Stimulated activated naive CD4-positive, alpha-beta T cell treated with Interleukin-2 at 50 U/mL for 16 hours (primary cell): Measurements from ENCODE around the gene ZBTB20.

Experiments
- DNase-seq: peaks from one replicate; lab custom pipeline; 2025; lab: John Stamatoyannopoulos, UW

The ZBTB20 gene

DNA sequence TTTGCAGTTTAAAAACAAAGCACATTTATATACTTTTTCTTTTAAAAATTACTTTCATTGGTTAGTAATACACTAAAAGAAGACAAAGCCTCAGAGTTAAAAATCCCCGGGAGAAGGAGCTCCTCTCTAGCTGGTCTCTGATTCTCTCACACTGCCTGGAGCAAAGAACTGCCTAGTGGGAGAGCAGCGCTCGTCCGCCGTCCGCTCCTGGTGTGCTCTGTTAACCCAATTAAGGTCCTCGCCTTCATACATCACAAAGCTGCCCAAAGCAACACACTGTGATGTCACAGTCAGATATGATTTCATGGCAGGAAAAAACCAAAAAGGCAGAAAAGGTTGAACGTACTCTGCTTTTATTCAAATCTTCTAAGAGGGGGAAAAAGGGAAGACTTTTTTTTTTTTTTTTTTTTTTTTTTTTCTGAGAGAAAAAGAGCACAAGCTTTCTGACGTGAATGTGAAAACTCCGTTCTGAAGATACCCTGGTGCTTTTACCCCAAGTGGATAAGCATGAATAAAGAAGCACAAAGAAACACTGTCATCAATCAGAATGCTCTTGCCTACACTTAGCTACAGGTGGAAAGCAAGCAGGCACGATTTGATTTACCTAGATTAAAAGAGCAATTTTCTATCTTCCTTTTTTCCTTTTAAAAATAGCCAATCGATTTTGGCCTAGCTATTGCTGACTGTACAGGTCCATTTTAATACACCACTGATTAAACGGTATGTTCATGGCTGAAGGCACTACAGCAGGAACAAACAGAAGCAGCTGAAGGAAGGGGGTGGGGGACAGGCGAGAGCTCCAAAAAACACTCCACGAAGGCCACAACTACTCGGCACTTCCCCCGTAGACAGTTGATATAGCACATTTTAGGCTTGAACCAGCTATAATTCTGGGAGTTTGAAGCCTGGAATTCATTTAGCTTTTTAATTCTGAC lies 738.1 kb downstream of the ZBTB20 start:
- no peak for DNase-seq

DNA sequence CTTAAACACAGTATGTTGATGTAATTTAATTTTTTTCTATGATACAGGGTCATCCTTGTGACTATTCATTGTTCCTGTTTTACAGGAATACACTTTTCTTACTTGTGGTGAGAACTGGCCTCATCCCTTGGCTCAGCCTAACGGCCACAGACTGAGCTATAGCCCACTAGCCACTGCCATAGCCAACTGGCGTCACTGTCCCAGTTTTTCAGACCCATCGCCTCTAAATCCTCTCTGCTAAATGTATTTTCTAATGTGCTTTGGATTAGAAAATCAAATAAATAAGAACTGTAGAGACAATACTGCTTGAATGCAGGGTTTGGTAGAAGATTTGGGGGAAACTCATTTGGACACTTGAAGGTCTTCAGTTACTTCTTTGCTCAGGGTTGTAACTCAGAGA lies 740.2 kb downstream of the ZBTB20 start:
- DNase-seq = no peak

DNA sequence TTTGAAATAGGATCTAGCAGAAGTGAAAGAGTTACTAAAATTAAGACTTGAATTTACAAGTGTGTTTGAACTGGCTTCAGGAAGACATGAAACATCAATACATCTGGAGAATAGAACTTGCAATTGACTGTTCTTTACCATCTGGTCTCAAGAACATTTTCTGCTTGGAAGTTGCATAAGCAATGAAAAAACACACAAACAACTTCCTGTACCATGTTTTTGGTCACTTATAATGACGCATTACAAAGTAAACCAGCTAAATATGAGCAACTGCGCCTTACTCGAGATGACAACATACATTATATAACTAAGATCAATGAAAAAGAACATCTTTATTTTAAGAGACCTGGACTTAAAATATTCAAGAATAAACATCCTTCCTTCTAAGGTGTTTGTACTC lies 740.8 kb downstream of the ZBTB20 start:
- DNase-seq = no peak

DNA sequence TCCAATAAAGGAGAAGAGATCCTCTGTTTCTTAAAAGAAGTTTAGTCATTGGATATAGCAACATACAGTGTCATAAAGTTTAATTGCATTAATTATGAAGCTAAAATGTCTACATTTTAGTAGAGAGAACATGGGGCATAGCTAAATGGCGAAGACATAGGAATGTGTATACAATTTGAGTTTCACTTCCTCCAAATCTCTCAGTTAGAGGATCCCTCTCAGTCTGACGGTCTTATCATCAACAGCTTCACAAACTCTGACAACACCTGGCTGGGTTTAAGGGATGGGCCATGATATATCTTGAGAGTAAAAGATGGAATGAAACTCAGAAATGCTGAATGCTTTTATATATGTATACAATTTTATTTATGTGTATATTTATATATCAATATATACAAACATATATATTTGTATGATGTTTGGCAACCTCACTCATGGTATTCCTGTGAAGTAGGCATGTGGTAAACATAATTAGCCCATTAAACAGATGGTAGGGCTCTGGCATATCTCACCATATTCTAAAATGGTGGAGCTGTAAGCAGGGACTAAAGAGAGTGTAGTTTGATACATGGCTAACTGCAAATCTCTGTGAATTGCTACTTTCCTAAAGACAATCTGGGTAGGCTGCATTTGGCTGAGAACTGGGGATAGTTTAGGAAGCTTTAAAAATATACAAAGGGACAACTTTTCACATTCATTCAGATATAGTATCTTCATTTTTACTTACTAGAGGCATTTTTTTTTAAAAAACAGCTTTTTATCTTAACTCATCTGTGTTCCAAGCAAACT lies 741.7 kb downstream of the ZBTB20 start:
- no peak for DNase-seq

DNA sequence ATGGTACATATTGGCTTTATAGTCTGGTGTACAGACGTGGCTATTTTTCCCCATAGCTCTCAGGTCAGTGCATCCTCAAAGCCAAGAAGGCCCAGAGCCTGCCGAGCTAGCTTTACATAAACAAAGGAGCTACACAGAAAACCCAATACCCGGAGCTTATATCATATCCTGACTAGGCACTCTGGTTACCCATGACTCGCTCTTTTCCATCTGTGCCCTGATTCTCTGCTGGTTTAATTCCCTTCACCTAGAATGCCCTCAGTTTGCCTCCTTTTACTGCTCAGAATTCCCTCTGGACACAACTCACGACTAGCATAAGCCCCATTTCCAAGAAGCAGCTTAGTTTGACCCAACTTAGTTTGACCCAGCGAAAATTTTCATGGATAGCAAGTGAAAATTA lies 742.5 kb downstream of the ZBTB20 start:
- no peak for DNase-seq

DNA sequence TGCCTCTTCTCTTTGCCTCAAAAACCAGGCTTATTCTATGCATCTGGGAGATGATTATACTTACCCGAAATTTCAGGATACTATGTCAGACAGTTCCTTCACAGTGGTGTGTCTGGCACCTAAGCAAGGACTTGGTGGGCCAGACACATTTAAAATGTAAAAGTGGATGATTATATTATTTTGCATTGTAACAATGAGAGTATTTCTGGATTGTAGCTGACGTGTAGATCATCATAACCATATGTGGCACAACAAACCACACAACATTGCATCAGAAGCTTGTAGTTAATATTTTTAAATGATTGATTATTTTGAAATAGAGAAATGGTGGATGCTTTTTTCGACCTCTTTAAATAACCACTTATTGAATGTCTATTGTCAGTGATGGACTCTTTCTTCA lies 744.2 kb downstream of the ZBTB20 start:
- no peak for DNase-seq

DNA sequence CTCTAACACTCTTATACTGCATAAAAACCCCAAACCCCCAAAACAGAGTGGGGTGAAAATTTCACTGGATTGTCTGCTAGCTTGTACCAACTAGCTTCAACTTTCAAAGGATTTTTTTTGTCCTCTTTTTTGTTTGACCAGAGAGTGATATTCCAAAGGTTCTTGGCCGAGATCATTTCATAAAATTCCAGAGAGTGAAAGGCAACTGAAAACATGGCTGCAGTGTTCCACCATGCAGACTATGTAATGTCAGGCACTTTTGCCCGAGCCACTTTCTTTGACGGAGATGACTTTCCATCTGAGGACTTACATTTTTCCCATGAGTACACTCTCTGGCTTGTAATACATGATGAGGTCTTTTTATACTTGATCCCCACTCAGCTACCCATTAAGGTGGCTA lies 745.7 kb downstream of the ZBTB20 start:
- no peak for DNase-seq

DNA sequence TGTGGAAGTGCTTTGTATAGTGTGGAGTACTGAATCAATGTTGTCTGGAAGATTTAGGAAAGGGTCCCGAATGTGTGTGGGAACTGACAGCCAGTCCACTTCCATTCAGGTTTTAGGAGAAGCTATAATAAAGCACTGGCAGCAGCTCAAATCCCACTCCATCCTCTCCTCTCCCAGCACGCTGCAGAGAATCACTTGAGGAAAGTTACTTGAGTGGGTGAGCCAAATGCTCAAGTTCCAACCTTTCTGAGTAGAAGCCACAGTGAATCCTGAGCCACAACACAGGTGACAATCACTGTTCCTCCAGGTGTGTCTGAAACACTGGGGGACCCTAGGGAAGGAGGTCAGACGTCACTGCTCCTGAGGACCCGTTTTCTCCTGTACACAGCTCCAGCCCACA lies 746.7 kb downstream of the ZBTB20 start:
- no peak for DNase-seq

DNA sequence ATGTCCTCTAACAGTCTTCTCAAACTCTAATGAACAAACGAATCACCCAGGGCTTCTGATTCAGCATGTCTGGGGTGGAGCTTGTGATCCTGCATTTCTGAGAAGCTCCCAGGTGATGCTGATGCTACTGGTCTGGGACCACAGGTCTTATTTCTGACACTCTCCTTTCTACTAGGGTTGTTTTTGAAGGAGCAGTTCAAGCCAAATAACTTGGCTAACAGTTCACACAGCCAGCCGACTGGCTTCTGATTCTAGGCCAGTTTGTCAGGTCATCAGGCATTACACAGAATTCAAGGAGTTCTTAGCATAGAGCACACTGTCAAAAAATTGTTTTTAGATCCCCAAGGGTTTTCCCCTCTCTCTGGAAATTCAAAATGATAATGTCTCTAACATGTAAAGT lies 752.5 kb downstream of the ZBTB20 start:
- DNase-seq = no peak

DNA sequence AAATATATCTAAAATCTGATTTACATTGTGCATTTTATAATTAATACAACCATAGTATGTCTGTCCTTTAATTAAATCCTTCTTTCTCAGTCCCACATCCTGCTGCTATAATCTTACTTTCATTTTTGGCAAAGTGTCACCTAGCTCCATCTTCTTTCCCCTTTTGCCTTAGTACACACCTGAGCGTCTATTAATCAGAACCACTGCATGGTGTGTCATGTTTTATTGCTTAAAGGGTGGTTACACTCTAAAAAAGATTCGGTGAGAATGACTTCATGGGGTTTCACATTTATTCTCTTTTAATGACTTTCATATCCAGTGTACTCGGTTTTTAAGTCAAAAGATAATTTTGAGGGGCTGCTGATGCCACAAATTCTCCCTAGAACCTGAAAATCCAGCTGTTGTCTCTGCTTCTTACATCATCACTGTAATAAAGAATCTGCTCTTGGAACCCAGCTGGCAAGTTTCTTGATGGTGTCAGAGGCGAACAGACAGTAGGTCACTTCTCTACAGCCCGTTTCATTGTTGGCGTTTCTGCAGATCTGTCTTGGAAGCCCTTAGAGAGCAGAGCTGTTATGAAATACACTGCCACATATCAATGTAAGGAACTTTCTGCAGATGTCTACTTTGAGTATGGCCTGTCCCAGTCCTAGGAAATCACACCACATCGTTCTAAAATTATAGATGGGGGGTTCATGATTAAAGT lies 753.6 kb downstream of the ZBTB20 start:
- no peak for DNase-seq

DNA sequence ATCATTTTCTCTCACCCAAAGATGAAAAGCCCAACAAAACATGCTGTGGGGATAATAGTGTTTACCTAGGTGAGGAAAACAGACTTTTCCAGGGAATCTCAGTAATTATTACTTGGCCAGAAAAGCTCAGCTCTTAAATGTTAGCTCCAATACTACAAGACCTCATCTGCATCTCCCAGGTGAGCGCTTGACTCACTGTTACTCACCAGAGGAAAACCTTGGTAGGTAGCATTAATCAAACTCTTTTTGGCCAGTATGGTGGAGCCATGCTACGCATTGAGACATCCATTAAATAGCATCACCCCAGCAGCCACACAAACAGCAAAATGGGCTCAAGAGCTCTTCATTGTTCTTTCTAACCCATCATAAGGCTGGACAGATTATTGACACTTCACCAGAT lies 754.3 kb downstream of the ZBTB20 start:
- DNase-seq = no peak

DNA sequence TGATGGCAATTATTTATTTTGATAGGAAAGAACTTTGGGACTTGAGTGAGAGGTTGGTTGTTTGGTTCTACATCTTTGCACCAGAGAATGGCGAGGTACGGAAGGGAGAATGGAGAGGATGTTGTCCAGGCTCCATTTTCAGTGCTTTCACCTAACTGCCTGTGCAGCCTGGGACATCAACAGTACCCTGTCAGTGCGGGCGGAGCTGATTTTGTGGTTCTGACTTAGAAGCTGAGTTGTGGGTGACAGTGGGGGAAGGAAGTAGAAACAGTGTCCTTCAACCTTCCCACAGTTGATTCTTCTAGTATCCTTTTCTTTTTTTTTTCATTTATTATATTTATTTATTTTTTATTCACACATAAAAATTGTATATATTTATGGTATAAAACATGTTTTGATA lies 757.9 kb downstream of the ZBTB20 start:
- DNase-seq = no peak

DNA sequence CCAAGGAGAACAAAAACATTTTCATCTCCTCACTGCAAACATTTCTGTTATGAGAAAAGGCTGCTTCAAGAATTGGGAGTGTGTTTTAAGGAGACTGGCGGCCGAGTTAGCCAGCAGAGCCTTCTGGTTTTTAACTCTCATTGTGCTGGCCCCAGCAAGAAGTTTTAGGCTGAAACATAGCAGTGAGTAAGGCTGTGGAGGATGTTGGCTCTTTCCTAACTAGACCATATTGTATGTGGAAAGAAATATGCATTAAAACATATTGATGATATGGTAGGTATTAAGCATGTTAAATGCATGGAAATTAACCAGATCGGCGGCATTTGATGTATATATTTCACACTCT lies 762.6 kb downstream of the ZBTB20 start:
- no peak for DNase-seq

DNA sequence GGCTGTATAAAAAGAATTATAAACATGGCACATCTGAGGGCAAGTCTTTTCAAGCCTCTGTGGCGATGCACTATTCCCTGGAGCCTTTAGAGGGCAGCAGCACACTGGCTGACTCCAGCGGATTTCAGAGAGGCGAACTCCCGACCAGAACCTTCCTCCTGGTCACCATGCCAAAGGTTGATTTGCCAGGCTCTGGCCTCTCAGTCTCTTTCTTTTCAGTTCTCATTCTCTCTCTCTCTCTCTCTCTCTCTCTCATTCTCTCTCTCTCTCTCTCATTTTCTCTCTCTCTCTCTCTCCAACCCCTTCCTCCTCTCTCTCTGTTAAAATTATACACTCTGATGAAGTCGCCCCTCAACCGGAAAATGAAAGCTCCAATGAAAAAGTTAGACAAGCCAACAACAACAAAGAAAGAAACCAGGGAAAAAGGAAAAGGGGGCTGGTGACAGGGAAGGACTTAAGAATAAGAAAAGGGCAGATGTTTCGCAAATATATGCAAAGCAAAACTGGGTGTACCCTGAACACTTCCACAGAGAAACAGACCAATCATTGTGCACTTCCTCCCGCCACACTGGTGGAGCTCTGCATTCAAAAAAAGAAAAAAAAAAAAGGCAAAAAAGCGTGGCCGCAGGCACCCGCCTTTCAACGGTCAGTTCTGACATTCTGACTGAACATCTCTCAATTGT lies 763.1 kb downstream of the ZBTB20 start:
- peak; percentile 64 for DNase-seq

DNA sequence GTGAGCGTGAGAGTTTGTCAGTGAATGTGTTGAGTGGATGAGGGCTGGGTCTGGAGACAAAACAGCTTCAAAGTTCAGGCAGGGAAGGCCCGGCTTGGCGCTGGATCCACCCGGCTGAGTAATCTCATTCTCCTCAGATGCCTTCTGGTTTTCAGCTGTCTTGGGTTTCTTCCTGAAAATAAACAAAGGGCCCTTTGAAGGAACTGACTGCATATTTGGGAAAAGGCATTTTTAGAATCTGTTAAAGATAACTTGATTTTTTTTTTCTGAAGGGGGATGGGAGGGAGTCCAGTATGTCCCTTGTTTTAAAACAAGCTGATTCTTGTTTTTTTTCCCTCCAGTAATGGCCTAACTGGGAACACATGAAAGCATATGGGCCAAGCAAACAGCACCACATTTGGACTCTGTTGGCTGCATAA lies 766.8 kb downstream of the ZBTB20 start:
- no peak for DNase-seq

DNA sequence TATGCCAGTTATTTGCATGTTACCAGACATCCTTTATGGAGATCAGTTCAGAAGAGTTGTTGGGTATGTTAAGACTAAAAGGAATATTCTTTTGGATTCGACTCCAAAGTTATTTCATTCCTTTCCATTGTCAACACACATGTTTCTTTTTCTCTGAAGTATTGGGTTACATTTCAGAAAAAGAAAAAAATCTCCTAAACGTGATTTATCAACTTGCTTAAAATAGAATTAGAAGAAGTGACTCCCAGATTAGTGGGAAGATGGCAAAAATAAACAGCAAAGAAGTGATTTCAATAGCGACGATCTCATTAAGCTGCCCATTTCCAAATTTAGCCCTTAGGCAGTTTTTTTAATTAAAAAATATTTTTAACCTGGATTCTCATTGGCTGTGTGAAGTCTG lies 767.8 kb downstream of the ZBTB20 start:
- DNase-seq = no peak

DNA sequence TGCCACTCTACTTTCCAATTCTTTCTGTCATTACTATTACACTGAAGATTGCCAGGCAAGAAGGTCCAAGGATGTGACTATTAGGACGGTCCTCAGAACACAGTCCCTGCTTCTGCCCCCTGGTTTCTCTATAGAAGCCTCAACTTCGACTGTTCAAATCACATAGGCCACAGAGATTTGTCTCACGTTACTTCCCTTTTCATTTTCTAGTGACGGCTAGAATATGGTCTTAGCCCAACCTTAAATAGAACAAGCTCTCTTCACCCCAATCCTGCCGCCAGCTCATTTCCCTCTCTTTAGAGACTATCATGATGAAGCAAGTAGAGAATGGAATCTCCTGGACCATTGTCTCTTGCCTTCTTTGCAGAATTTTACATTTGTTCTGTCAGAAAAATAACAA lies 768.3 kb downstream of the ZBTB20 start:
- DNase-seq = no peak

DNA sequence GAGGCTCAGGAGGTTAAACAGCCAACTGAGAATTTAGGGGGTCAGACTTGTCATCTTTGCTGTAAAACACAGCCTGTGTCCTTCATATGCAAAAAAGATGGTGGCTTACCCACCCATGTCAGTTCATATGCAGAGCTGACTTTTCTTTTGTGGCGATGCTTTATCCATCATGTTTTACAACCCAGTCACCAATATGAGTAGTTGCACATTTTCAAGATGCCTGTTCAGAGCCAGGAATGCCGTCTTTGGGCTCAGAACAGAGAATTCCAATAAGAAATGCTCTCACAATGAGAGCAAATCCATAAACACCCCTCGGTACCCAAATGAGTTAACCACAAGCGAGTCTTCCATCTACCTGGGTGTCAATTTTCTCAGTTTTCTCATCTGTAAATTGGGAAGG lies 769.7 kb downstream of the ZBTB20 start:
- no peak for DNase-seq

DNA sequence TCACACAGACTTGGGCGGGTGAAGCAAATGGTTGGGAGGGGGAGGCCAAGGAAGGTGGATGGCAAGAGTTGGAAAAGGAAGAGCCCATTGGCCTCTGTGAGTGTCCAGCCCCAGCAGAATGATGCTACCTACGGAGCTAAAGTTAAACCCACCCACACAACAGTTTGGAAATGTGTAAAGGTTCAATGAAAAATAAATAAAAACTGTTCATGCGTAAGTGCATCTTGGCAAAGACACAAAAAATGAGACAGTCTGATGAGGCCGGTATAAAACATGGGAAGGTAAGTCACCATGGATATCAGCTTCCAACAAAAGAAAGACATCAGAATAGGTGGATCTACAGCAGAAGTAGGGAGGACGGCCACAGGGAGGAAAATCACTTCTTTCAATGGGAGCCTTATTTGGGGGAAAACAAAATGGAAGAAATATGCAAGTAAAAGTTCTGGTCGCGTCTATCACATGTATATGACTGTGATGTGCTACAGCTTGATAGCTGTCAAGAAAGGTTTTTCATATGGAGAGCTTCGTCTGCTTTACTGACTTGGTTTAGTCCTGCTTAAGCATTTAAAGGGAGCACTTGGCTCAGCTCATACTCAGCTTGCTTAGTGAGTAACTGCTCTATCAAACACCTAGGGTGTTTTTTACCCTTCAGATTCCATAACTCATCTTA lies 770.4 kb downstream of the ZBTB20 start:
- no peak for DNase-seq

DNA sequence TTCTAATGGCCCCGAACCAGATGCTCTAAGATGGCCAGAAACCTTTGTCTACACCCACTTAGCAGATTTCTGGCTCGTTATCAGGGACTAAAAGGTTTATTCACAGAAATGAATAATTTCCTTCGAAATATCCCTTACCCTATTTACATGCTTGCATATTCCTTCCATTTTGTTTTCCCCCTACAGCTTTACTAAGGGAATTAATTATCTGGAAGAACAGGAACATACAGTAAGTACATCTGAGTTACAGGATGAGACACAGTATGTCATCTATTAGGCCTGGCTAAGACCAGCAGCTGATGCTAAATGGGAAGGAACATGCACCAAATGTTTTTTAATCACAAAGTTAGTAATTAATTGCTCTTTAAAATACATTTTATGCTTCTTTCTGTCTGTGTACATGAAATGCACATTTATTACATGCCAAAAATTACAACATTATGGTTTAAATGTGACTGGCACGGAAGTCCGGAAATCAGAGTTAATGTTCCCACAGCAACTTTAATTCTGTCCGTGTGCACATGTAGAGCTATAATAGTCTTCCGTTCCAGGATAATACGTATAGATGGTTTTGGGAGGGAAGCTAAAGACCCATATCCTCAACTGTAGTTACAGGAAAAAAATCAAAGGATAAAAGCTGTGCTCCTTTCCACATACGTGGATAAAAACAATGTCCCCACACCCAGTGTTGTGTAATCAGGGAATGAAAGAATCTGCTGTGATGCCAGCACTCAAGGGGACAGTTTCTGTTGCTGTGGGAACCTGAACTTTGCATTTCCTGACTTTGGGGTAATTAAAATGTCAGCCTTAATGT lies 771.3 kb downstream of the ZBTB20 start:
- DNase-seq = no peak
